Activated CD8-positive, alpha-beta memory T cell treated with anti-CD3 and anti-CD28 coated beads, Interleukin-2, amount 50 U/mL, for 24 hours (primary cell): Measurements from ENCODE around the gene RNF2.
"Not testable (repeated sequence)": the region's sequence is repeated elsewhere in the genome, so short reads cannot be mapped to it uniquely, and the experiment has no call there.

ENCODE experiments used
- DNase-seq: peaks from one replicate; pipeline ENCODE4 v3.0.0-alpha.2; 2020; ENCODE audit errors: extremely low read depth

RNF2 gene

GRCh38 chr1:185044981-185045813, at the start of gene RNF2:
Gene RNF2, plus strand, starts transcription at chr1:185045558. Its CDS starts 41,996 bp downstream, at chr1:185087554.
- peak; percentile 34 for DNase-seq

GRCh38 chr1:184999974-185000373, 45.4 kb upstream of the RNF2 start:
- not testable (repeated sequence) for DNase-seq

GRCh38 chr1:185001312-185001880, 44.0 kb upstream of the RNF2 start:
- not testable (repeated sequence) for DNase-seq

- DNase-seq = no peak
Observed at GRCh38 chr1:185008838-185009237, 36.5 kb upstream of the RNF2 start.

GRCh38 chr1:185010361-185010760, 35.0 kb upstream of the RNF2 start:
- no peak for DNase-seq

- DNase-seq = no peak
Observed at GRCh38 chr1:185014941-185015340, 30.4 kb upstream of the RNF2 start.

- no peak for DNase-seq
Observed at GRCh38 chr1:185015631-185016030, 29.7 kb upstream of the RNF2 start.

GRCh38 chr1:185016880-185017279, 28.5 kb upstream of the RNF2 start:
- no peak for DNase-seq

GRCh38 chr1:185017338-185017737, 28.0 kb upstream of the RNF2 start:
- no peak for DNase-seq

- DNase-seq = no peak
Observed at GRCh38 chr1:185017966-185018365, 27.4 kb upstream of the RNF2 start.

- no peak for DNase-seq
Observed at GRCh38 chr1:185027252-185027882, 18.0 kb upstream of the RNF2 start.

- DNase-seq = no peak
Observed at GRCh38 chr1:185033686-185034085, 11.7 kb upstream of the RNF2 start.

- DNase-seq = no peak
Observed at GRCh38 chr1:185035258-185035657, 10.1 kb upstream of the RNF2 start.

- DNase-seq = no peak
Observed at GRCh38 chr1:185038813-185039376, 6.5 kb upstream of the RNF2 start.

GRCh38 chr1:185039726-185040407, 5.5 kb upstream of the RNF2 start:
- DNase-seq = no peak

- no peak for DNase-seq
Observed at GRCh38 chr1:185040408-185040735, 5.0 kb upstream of the RNF2 start.

GRCh38 chr1:185041742-185042141, 3.6 kb upstream of the RNF2 start:
- DNase-seq = no peak

GRCh38 chr1:185042737-185043136, 2.6 kb upstream of the RNF2 start:
- no peak for DNase-seq

GRCh38 chr1:185044387-185044786, 971 bp upstream of the RNF2 start:
- no peak for DNase-seq

GRCh38 chr1:185045814-185046492, 595 bp downstream of the RNF2 start:
- DNase-seq = no peak

GRCh38 chr1:185046668-185047067, 1.3 kb downstream of the RNF2 start:
- DNase-seq = no peak

- no peak for DNase-seq
Observed at GRCh38 chr1:185049670-185050069, 4.3 kb downstream of the RNF2 start.
